Measurements from ENCODE around the gene RGL4.

The RGL4 gene

GRCh38 chr22:23697031-23697970 lies 6.5 kb downstream of the RGL4 start:
- DNase-seq (ENCODE audit: low read depth in 1 of 2, low spot score in 1 of 2) = no peak

- no peak for DNase-seq (ENCODE audit: low read depth in 1 of 2, low spot score in 1 of 2)
These were observed 7.3 kb downstream of the RGL4 start for GRCh38 chr22:23698094-23698493.

GRCh38 chr22:23698673-23699235 lies 7.9 kb downstream of the RGL4 start:
- no peak for DNase-seq (ENCODE audit: low read depth in 1 of 2, low spot score in 1 of 2)

GRCh38 chr22:23700706-23701105 lies 9.9 kb downstream of the RGL4 start:
- no peak for DNase-seq (ENCODE audit: low read depth in 1 of 2, low spot score in 1 of 2)

- no peak for DNase-seq (ENCODE audit: low read depth in 1 of 2, low spot score in 1 of 2)
These were observed 13.2 kb downstream of the RGL4 start for GRCh38 chr22:23704062-23704461.

- DNase-seq (ENCODE audit: low read depth in 1 of 2, low spot score in 1 of 2) = no peak
These were observed 14.0 kb downstream of the RGL4 start for GRCh38 chr22:23704829-23705228.

- DNase-seq (ENCODE audit: low read depth in 1 of 2, low spot score in 1 of 2) = no peak
These were observed 14.5 kb downstream of the RGL4 start for GRCh38 chr22:23705358-23705757.

- no peak for DNase-seq (ENCODE audit: low read depth in 1 of 2, low spot score in 1 of 2)
These were observed 17.5 kb downstream of the RGL4 start for GRCh38 chr22:23708270-23708669.

GRCh38 chr22:23709107-23709506 lies 18.3 kb downstream of the RGL4 start:
- no peak for DNase-seq (ENCODE audit: low read depth in 1 of 2, low spot score in 1 of 2)

GRCh38 chr22:23712256-23712655 lies 21.4 kb downstream of the RGL4 start:
- DNase-seq (ENCODE audit: low read depth in 1 of 2, low spot score in 1 of 2) = no peak

GRCh38 chr22:23713696-23714595 lies 23.1 kb downstream of the RGL4 start:
- DNase-seq (ENCODE audit: low read depth in 1 of 2, low spot score in 1 of 2) = no peak

GRCh38 chr22:23714596-23715578 lies 24.1 kb downstream of the RGL4 start:
- no peak for DNase-seq (ENCODE audit: low read depth in 1 of 2, low spot score in 1 of 2)

- no peak for DNase-seq (ENCODE audit: low read depth in 1 of 2, low spot score in 1 of 2)
These were observed 25.1 kb downstream of the RGL4 start for GRCh38 chr22:23715806-23716375.

GRCh38 chr22:23716811-23717801 lies 26.3 kb downstream of the RGL4 start:
- peak; percentile 56 to 62 for DNase-seq (ENCODE audit: low read depth in 1 of 2, low spot score in 1 of 2)

GRCh38 chr22:23718371-23719165 lies 27.8 kb downstream of the RGL4 start:
- no peak for DNase-seq (ENCODE audit: low read depth in 1 of 2, low spot score in 1 of 2)

GRCh38 chr22:23720855-23721254 lies 30.0 kb downstream of the RGL4 start:
- DNase-seq (ENCODE audit: low read depth in 1 of 2, low spot score in 1 of 2) = no peak

- DNase-seq (ENCODE audit: low read depth in 1 of 2, low spot score in 1 of 2) = no peak
These were observed 31.3 kb downstream of the RGL4 start for GRCh38 chr22:23722160-23722559.

- DNase-seq (ENCODE audit: low read depth in 1 of 2, low spot score in 1 of 2) = no peak
These were observed 31.9 kb downstream of the RGL4 start for GRCh38 chr22:23722724-23723123.

Measured in activated T-helper 1 cell treated with anti-CD3 and anti-CD28 coated beads, Interleukin-2, amount 50 U/mL, for 16 hours (primary cell).